GM18498 (cell line): ENCODE results near the gene CTSV.
A peak's percentile ranks its signal among the peaks of the same experiment; 100 is the strongest.
"Not testable (repeated sequence)": the region's sequence is repeated elsewhere in the genome, so short reads cannot be mapped to it uniquely, and the experiment has no call there.

Source experiments
- ATAC-seq: cut with Tn5 transposase; IDR thresholded peaks from one replicate; pipeline ENCODE4 v1.9.1; 2021; ENCODE audit warnings: mild to moderate bottlenecking, moderate library complexity; ENCODE audit not compliant: unreplicated experiment

The CTSV gene

GRCh38 chr9:97045300-97045699 lies 6.4 kb upstream of the CTSV start:
- ATAC-seq, result no peak

DNA sequence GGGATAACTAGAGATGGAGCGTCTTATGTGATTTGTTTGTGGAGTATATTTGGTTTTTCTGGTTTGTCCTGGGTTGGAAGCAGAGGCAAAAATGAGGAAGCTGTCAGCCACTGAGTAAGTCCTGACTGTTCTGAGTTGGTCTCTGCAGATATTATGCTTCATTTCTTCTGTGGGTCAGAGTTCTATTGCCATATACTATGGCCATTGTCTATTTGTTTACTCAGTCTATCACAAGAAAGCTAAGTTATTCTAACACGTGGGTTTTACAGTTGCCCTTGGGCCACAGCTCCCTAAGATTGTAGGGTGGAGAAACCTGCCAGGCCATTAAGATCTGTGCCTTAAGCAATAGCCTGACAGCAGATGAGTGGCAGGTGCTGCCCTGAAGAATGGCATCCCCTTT lies 3.0 kb upstream of the CTSV start:
- ATAC-seq, result no peak

- peak; percentile 13 for ATAC-seq
Measured at GRCh38 chr9:97039514-97039860, 545 bp upstream of the CTSV start.

- not testable (repeated sequence) for ATAC-seq
Measured at GRCh38 chr9:97023505-97023904, 15.4 kb downstream of the CTSV start.

DNA sequence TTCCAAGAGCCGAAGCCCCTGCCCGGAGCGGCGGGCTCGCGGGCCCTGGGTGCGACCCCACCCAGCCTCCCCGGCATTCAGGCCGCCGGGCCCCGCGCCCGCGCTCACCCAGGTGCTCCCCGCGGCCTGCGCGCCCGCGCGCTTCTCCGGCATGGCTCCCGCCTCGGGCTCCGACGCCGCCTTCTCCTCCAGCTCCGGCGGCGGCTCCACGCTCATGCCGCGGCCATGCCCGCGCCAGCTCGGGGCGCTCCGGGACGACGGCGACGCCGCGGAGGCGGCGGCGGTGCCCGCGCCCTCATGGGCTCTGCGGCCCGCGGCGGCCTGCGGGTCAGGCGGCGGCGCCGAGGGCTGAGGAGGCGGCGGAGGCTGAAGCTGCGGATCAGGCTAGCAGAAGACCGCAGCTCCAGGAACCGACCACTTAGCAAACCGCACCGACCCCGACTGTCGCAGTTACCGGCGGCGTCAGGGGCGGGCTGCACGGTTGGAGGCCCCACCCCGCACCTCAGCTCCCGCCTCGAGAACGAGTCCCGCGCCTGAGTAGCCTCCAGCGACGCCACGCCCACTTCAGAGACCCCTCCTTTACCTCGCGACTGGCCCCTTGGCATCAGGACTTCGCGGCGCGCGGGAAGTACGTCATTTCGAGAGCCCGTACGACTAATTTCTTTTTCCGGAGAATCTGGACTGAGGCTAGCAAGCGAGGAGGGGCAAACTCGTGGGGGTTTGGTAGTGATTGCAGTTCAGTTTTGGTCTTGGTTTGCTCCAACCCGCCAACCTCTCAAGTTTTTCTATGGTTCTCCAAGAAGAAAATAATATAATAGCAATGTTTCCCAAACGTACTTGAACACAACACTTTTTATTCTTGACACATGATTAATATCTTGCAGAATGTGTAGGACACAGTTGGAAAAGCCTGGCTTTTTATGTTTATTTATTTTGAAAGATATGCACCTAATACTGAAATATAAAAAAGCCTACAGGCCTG lies 25.5 kb downstream of the CTSV start:
- ATAC-seq, result peak; percentile 84

GRCh38 chr9:97012617-97013016 lies 26.3 kb downstream of the CTSV start:
- peak; percentile 70 for ATAC-seq

- not testable (repeated sequence) for ATAC-seq
Measured at GRCh38 chr9:97002195-97002594, 36.7 kb downstream of the CTSV start.

DNA sequence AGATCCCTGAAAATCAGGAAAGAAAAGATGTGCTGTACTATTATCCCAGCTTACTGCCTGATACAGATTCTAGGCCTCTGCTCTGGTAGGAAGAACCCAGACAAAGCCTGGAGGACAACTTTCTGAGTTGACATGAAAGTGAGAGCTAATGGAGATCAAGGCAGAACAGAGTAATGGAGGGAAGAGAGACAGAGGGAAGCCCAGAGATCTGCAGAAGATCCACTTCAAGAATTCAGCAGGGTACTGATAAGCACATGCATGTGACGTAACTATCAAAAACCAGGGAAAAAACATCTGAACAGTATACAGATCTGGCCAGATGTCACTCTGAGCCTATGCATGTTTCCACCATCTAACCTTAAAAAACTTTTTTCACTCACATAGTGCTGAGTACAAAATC lies 37.6 kb downstream of the CTSV start:
- ATAC-seq, result not testable (repeated sequence)

GRCh38 chr9:97000139-97000787 lies 38.7 kb downstream of the CTSV start:
- not testable (repeated sequence) for ATAC-seq

DNA sequence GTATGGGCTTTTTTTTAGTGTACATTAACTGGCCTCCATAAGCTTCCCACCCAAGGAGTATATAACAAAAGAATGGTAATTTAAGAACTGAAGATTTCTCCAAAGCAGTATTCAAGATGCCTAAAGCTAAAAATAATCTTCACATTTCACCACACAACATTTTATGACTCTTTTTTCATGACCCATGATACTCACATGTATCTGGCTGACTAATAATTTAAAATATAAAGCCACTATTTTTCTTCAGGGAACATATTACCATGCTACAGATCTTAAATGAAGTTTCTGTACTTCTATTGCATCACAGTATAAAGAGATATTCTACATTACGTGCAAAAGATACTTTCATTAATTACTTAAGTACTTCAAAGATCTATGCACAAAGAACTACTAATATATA lies 39.2 kb downstream of the CTSV start:
- ATAC-seq, result not testable (repeated sequence)

DNA sequence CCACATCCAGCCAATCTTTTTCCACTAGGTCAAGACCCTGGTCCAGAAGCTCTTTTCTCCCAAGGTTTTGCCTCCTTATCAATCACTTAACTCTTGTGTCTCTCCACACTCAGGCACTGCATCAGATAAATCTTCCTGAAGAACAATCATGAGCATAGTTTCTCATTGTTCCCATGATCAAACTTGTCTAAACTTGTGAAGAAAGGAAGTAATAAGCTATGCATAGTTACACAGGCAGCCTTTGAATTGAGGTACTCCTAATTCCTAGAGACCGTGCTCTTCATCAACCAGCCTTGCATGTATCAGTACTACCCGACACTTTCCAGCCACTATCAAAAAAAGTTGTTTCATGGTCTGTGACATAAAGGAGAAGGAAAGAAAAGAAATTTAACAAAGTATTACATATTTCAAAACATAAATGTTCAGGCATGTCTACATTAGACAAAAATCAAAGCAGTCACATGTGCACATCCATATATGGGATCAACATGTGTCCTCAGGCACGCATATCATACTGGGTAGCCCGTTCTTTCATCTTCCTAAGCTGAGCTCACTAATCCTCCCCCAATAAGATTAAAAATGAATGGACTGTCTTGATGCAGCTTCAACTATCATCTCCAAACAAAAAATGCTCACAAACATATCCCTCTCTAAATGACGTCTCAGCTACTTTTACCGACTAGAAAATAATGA lies 41.8 kb downstream of the CTSV start:
- not testable (repeated sequence) for ATAC-seq

DNA sequence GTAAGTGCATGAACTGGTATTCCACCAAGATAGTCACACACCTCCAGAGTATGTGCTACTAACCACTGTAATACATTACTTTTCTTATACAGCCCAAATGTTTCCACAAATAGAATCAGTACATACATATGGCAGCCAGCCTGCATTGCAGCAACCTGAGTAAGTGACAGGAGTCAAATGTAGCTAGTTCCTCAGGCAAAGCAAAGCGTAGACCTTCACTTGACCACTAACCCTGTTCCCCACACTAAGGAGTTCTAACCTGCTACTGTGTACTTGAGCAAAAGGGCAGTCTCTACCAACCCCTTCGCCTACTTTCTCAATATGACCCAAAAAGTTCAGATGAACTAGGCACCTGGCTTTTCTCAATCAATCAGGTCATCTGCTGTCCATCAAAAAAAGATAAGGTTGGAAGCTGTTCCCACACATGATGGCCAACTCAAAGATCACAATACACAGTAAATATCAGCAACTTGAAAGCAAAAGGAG lies 44.4 kb downstream of the CTSV start:
- ATAC-seq, result not testable (repeated sequence)

DNA sequence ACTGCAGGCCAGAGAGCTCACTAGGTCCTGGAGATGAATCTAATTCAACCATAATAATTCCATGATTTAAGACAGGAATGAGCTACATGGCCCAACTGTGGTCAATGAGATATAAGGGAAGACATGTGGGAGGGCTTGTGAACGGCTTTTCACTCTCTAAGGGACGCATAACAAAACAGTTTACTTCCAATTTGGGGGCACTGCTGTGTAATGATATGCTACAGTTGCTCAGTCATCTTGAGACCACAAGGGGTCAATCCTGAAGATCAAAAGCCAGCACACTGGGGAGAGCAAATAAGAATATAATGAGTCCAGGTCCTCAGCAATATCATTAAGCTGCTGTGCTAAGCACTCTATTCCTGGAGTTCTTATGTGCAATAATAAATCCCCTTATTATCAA lies 46.6 kb downstream of the CTSV start:
- ATAC-seq, result not testable (repeated sequence)

DNA sequence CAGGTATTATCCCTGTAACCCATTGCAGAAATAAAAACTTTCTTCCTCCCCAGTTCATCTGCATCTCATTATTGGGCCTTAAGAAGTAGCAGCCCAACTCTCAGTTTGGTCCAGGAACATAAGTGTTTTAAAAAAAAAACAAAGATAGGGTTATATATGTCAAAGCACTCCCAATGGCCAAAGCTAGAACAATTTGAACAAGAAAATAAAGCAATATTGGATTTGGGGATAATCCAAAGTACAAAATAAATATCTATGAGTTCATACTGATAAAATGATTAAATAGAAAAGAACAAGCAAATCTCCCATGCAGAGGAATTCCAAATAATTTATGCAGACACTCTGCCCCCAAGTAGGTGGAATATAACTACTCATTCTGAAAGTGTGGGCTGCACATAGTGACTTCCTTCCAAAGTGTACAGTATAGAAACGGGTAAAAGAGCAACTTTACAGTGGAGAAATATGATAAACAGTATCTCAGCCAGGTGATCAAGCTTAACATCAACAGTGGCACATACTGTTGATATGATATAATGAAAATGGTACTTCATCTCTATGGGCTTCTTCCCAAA lies 49.1 kb downstream of the CTSV start:
- ATAC-seq, result not testable (repeated sequence)

DNA sequence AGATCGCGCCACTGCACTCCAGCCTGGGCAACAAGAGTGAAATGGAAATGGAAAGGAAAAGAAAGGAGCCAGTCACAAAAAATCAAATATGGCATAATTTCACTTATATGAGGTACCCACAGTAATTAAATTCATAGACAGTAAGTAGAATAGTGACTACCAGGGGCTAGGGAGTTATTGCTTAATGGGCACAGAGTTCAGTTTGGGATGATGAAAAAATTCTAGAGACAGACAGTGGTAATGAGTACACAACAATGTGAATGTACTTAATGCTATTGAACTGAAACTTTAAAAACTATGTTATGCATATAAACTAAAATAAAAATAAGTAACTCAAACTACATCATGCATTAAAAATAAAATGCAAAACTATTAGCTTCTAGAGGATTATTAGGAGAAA lies 54.1 kb downstream of the CTSV start:
- not testable (repeated sequence) for ATAC-seq

DNA sequence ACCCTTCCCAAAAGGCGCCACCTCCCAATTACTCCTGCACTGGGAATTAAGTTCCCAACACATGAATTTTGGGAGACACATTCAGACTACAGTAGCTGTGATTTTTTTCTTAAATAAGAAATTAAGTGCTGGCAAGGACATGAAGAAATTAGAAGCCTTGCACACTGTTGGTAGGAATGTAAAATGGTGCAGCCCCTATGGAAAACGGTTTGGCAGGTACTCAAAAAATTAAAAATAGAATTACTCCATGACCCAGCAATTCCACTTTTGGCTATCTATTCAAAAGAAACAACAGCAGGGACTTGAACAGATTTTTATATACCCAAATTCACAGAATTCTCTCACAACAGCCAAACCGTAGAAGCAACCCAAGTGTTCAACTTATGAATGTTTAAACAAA lies 54.8 kb downstream of the CTSV start:
- not testable (repeated sequence) for ATAC-seq

GRCh38 chr9:96983496-96984122 lies 55.3 kb downstream of the CTSV start:
- ATAC-seq, result not testable (repeated sequence)
